HepG2 (cell line): Measurements from ENCODE around the gene PLB1. TPM values are rescaled to one million over a fixed set of nuclear protein-coding genes. Genes with fewer than 3 reads are reported as not detected.
A peak's percentile ranks its signal among the peaks of the same experiment; 100 is the strongest.

Source experiments
- EED ChIP-seq: sonication (generic); formaldehyde crosslinking; IDR thresholded peaks from 2 replicates; pipeline ENCODE4 v1.5.0; 2020; ENCODE audit warnings: mild to moderate bottlenecking, missing genetic modification reagents
- FOXA3 ChIP-seq: IDR thresholded peaks from 2 replicates; pipeline ENCODE4 v1.6.1; 2016; ENCODE audit warnings: missing genetic modification reagents, missing compliant biosample characterization
- MAF1 ChIP-seq: sonication (generic); formaldehyde crosslinking; IDR thresholded peaks from 2 replicates; pipeline ENCODE4 v1.5.0; 2020; ENCODE audit warnings: missing genetic modification reagents, borderline replicate concordance
- MIXL1 ChIP-seq: IDR thresholded peaks from 2 replicates; pipeline ENCODE4 v1.6.1; 2016
- MTA3 ChIP-seq: sonication (generic); formaldehyde crosslinking; IDR thresholded peaks from 2 replicates; pipeline ENCODE4 v1.4.0; 2020; ENCODE audit warnings: missing genetic modification reagents
- TP53 ChIP-seq: sonication (generic); formaldehyde crosslinking; conservative IDR thresholded peaks from 2 replicates; pipeline ENCODE4 v1.4.0; 2020; ENCODE audit warnings: missing genetic modification reagents
- ZMYM2 ChIP-seq: sonication (generic); formaldehyde crosslinking; IDR thresholded peaks from 2 replicates; pipeline ENCODE4 v1.8.0; 2022; ENCODE audit warnings: mild to moderate bottlenecking, missing genetic modification reagents
- ZNF292 ChIP-seq: sonication (generic); formaldehyde crosslinking; IDR thresholded peaks from 2 replicates; pipeline ENCODE4 v1.8.1; 2022; ENCODE audit warnings: mild to moderate bottlenecking, low read depth, missing genetic modification reagents, borderline replicate concordance
- ZNF780A ChIP-seq: sonication (generic); formaldehyde crosslinking; IDR thresholded peaks from 2 replicates; pipeline ENCODE4 v1.8.0; 2022; ENCODE audit warnings: mild to moderate bottlenecking, missing genetic modification reagents, moderate library complexity
- ZSCAN22 ChIP-seq: sonication (generic); formaldehyde crosslinking; IDR thresholded peaks from 2 replicates; pipeline ENCODE4 v1.4.0; 2020; ENCODE audit warnings: mild to moderate bottlenecking, missing genetic modification reagents
- ZSCAN9 ChIP-seq: IDR thresholded peaks from 2 replicates; pipeline ENCODE4 v1.6.1; 2016; ENCODE audit warnings: borderline replicate concordance
- polyA plus RNA-seq, 8 experiments: library from polyadenylated mRNA; depleted of rRNA in 3 of 8; stranded (reverse) in 7 of 8; unstranded in 1 of 8; fragments of >200 nt; fragmentation: Illumina TruSeq in 4 of 8; extraction: Trizol in 4 of 8; gene quantifications; 2 replicates each; pipeline versions ENCODE4 v1.2.1 to v1.2.3, GENCODE V29; 2011 to 2016; ENCODE audit warnings: low read depth in 4 of 8, missing spikeins in 1 of 8, mixed read lengths in 1 of 8; ENCODE audit not compliant: insufficient read depth in 1 of 8
- total RNA-seq, 5 experiments: library from RNA; depleted of rRNA; stranded (reverse); fragments of >200 nt; fragmentation: Illumina TruSeq; extraction: Trizol; gene quantifications; 2 replicates each; pipeline ENCODE4 v1.2.3, GENCODE V29; 2016; ENCODE audit warnings: low read depth in 1 of 5
- TF ChIP-seq, protein P1 (sequence below): IDR thresholded peaks from 2 replicates; pipeline ENCODE4 v1.6.1; 2016; ENCODE audit warnings: low read depth, control low read depth
- TF ChIP-seq, protein P2 (sequence below): sonication (generic); formaldehyde crosslinking; IDR thresholded peaks from 2 replicates; pipeline ENCODE4 v1.8.0; 2022; ENCODE audit warnings: mild to moderate bottlenecking, missing genetic modification reagents, borderline replicate concordance
- TF ChIP-seq, protein P3 (sequence below): sonication (generic); formaldehyde crosslinking; conservative IDR thresholded peaks from 2 replicates; pipeline ENCODE4 v1.4.0; 2020; ENCODE audit warnings: missing genetic modification reagents
- TF ChIP-seq, protein P4 (sequence below): sonication (generic); formaldehyde crosslinking; IDR thresholded peaks from 2 replicates; pipeline ENCODE4 v1.4.0; 2020; ENCODE audit warnings: missing genetic modification reagents
- TF ChIP-seq, protein P5 (sequence below), 2 experiments: sonication (generic) in 1 of 2; formaldehyde crosslinking in 1 of 2; IDR thresholded peaks; 2 replicates each; pipeline versions ENCODE4 v1.6.1 to v1.9.0; 2014 to 2022; ENCODE audit warnings: antibody characterized with exemption in 1 of 2, borderline replicate concordance in 1 of 2, inconsistent platforms in 1 of 2, low read depth in 1 of 2, missing genetic modification reagents in 1 of 2
- TF ChIP-seq, protein P6 (sequence below): sonication (generic); formaldehyde crosslinking; IDR thresholded peaks from 2 replicates; pipeline ENCODE4 v1.8.1; 2023; ENCODE audit warnings: mild to moderate bottlenecking, missing genetic modification reagents

PLB1 gene
- total and polyA plus RNA-seq, 2 of the 13 experiments (the other 11 are each of a cell fraction or from before 2014, with no cell fraction given) = 0.20 to 1.8 TPM

DNA sequence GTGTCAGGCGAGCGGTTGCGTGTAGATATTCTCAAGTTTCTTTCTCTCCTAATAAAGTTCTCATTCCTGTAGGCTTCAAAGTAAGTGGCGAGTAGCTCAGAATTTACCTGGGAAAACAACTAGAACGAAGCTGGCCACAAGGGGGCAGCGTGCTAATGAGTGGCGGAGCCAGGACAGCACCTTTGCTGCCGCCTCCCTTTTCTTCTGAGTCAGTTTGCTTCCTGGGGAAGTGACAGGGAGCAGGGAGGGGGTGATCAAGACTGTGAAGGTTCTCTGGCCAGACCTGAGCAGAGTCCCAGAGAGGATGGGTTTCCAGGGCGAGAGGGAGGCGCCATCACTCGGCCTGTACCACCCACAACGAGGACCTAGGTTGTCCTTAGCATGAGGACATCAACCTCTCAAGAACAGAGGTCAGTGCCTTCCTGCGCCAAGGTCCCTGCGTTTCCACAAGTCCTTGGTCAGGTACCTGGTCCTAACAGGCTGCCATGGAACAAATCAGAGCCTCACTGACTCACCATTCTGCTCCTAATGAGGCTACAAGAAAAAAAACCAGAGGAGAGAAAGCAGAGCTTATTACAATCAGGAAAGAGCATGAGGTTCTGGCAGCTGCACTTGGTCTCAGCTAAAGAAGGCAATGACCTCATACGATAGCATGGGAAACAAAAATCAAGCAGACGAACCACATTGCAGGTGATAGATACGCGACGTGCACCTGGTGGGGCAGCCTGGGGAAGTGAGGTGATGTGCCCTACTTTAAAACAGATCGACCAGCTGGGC lies 98.7 kb downstream of the PLB1 start (continued):
- TF ChIP-seq, protein P1, sequence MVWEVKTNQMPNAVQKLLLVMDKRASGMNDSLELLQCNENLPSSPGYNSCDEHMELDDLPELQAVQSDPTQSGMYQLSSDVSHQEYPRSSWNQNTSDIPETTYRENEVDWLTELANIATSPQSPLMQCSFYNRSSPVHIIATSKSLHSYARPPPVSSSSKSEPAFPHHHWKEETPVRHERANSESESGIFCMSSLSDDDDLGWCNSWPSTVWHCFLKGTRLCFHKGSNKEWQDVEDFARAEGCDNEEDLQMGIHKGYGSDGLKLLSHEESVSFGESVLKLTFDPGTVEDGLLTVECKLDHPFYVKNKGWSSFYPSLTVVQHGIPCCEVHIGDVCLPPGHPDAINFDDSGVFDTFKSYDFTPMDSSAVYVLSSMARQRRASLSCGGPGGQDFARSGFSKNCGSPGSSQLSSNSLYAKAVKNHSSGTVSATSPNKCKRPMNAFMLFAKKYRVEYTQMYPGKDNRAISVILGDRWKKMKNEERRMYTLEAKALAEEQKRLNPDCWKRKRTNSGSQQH = no peak
- TF ChIP-seq MIXL1 (CRISPR knock-in tag) (peak; percentile 88), FOXA3 (peak; percentile 64), ZSCAN9 (CRISPR knock-in tag) (0 out of 2 replicates have a peak, but pooled peaks have one; percentile 51), EED (CRISPR knock-in tag) (no peak), ZNF292 (no peak), ZMYM2 (CRISPR knock-in tag) (no peak), ZSCAN22 (CRISPR knock-in tag) (no peak), ZNF780A (CRISPR knock-in tag) (no peak), TP53 (CRISPR knock-in tag) (no peak), MTA3 (CRISPR knock-in tag) (no peak), MAF1 (CRISPR knock-in tag) (no peak)
- TF ChIP-seq, protein P2, sequence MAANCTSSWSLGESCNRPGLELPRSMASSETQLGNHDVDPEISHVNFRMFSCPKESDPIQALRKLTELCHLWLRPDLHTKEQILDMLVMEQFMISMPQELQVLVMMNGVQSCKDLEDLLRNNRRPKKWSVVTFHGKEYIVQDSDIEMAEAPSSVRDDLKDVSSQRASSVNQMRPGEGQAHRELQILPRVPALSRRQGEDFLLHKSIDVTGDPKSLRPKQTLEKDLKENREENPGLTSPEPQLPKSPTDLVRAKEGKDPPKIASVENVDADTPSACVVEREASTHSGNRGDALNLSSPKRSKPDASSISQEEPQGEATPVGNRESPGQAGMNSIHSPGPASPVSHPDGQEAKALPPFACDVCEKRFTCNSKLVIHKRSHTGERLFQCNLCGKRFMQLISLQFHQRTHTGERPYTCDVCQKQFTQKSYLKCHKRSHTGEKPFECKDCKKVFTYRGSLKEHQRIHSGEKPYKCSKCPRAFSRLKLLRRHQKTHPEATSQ = no peak
- TF ChIP-seq, protein P3, sequence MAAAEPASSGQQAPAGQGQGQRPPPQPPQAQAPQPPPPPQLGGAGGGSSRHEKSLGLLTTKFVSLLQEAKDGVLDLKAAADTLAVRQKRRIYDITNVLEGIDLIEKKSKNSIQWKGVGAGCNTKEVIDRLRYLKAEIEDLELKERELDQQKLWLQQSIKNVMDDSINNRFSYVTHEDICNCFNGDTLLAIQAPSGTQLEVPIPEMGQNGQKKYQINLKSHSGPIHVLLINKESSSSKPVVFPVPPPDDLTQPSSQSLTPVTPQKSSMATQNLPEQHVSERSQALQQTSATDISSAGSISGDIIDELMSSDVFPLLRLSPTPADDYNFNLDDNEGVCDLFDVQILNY (CRISPR knock-in tag) = 0 out of 2 replicates have a peak, but pooled peaks have one; percentile 8
- TF ChIP-seq, protein P4, sequence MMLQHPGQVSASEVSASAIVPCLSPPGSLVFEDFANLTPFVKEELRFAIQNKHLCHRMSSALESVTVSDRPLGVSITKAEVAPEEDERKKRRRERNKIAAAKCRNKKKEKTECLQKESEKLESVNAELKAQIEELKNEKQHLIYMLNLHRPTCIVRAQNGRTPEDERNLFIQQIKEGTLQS (CRISPR knock-in tag) = no peak
- TF ChIP-seq, protein P5, sequence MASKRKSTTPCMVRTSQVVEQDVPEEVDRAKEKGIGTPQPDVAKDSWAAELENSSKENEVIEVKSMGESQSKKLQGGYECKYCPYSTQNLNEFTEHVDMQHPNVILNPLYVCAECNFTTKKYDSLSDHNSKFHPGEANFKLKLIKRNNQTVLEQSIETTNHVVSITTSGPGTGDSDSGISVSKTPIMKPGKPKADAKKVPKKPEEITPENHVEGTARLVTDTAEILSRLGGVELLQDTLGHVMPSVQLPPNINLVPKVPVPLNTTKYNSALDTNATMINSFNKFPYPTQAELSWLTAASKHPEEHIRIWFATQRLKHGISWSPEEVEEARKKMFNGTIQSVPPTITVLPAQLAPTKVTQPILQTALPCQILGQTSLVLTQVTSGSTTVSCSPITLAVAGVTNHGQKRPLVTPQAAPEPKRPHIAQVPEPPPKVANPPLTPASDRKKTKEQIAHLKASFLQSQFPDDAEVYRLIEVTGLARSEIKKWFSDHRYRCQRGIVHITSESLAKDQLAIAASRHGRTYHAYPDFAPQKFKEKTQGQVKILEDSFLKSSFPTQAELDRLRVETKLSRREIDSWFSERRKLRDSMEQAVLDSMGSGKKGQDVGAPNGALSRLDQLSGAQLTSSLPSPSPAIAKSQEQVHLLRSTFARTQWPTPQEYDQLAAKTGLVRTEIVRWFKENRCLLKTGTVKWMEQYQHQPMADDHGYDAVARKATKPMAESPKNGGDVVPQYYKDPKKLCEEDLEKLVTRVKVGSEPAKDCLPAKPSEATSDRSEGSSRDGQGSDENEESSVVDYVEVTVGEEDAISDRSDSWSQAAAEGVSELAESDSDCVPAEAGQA (IDR thresholded peaks at IDR 0.05; ENCODE audit: low read depth) = no peak
- TF ChIP-seq, protein P5 (CRISPR knock-in tag; IDR thresholded peaks at IDR 0.05; ENCODE audit: borderline replicate concordance) = no peak
- TF ChIP-seq, protein P6, sequence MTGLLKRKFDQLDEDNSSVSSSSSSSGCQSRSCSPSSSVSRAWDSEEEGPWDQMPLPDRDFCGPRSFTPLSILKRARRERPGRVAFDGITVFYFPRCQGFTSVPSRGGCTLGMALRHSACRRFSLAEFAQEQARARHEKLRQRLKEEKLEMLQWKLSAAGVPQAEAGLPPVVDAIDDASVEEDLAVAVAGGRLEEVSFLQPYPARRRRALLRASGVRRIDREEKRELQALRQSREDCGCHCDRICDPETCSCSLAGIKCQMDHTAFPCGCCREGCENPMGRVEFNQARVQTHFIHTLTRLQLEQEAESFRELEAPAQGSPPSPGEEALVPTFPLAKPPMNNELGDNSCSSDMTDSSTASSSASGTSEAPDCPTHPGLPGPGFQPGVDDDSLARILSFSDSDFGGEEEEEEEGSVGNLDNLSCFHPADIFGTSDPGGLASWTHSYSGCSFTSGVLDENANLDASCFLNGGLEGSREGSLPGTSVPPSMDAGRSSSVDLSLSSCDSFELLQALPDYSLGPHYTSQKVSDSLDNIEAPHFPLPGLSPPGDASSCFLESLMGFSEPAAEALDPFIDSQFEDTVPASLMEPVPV (CRISPR knock-in tag) = no peak
